Caki2 (cell line): ENCODE results near the gene PEDS1. TPM values are rescaled to one million over a fixed set of nuclear protein-coding genes. Genes with fewer than 3 reads are reported as not detected.
A peak's percentile ranks its signal among the peaks of the same experiment; 100 is the strongest.
"Not testable (repeated sequence)": the region's sequence is repeated elsewhere in the genome, so short reads cannot be mapped to it uniquely, and the experiment has no call there.

Source experiments
- DNase-seq: peaks from one replicate; pipeline ENCODE4 v3.0.0-alpha.2; 2015; ENCODE audit warnings: low read depth
- in situ Hi-C: cut with HindIII; loops from 2 replicates; pipeline ENCODE4 v1.10.0; 2016; ENCODE audit warnings: low sequenced_read_pairs, low pct_unique_long_range_greater_than_20kb, mixed read lengths
- total RNA-seq: library from RNA; depleted of rRNA; stranded (reverse); fragments of >200 nt; shearing (Covaris generic); gene quantifications from 2 replicates; pipeline ENCODE4 v1.2.3, GENCODE V29; 2014; ENCODE audit warnings: low replicate concordance

PEDS1 gene
- total RNA-seq, 1 experiment from 2014 or later = 34.1 TPM

DNA sequence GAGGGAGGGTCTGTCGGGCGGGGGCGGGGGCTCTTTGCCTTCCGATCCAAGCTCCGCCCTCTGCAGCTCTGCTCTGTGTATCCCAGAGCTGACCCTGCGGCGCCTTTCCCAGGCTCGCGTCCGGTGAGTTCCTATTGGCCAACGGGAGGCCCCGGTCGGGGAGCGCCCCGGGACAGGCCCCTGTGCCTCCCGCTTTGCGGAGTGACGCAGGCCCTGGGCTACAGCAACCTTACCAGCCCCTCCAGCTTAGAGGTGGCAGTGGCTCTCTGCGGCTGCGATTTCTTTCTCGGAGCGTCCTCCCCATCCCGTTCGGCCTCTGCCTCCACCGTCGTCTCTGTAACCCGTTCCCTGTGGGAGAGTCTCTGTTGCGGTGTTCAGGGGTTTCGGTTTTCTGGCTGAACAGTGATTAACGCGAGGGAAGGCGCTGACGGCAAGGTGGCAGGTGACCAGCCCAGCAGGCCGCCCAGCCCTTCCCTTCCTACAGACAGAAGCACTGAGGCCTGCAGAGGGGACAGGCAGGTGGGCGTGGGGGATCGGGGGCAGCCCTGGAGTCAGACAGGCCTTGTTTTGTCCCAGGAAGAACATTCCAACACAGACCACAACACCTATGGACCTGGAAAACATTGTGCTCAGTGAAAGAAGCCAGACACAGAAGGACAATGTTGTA is 19.0 kb upstream of the PEDS1 start:
- peak; percentile 91 for DNase-seq
- in situ Hi-C loops = no loop called here

DNA sequence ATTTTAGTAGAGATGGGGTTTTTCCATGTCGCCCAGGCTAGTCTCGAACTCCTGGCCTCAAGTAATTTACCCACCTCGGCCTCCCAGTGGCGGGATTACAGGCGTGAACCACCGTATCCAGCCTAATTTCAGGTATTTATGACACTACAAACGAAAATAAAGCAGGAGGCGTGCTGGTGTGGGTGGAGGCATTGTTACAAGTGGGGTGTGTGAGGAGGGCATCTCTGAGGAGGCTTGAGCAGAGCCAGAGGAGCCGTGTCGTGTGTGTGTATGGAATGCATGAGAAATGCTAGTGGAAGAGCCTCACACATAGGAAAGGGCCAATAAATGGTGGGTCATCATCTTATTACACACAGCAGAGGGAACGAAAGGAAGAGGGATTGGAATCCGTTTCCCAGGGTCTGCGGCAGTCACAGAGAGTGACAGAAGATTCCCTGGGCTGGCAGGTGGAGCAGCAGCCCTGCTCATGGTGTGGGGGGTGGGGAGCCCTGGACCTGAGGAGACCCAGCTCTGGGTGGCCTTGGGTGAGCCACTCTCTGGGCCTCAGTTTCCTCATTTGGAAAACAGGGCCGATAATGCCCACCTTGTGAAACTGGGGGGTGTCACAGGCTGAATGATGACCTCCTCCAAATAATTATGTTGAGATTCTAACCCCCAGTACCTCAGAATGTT is 17.2 kb upstream of the PEDS1 start:
- DNase-seq = no peak
- in situ Hi-C loops = no loop called here

DNA sequence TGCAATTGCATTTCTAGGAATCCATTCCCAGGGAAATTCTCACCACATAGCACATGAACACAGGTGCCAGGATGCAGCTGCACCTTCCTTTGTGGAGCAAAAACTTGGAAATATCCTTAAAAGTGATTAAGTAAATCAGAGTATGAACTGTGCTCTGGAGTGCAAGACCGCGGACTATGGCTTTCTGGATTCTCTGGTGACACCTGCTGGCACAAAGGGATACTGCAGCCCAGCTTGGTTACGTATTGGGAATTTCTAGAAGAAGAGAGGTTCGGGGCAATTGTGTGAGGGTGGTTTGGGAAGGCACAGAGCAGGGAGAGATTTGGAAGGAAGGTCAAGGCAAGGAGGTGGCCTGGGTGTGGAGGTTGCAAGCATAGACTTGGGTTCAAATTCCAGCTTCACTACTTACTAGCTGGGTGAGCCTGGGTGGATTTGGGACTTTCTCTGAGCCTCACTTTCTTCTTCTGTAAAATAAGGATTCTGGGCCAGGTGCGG is 15.9 kb upstream of the PEDS1 start:
- DNase-seq = peak; percentile 78
- in situ Hi-C loops = no loop called here

DNA sequence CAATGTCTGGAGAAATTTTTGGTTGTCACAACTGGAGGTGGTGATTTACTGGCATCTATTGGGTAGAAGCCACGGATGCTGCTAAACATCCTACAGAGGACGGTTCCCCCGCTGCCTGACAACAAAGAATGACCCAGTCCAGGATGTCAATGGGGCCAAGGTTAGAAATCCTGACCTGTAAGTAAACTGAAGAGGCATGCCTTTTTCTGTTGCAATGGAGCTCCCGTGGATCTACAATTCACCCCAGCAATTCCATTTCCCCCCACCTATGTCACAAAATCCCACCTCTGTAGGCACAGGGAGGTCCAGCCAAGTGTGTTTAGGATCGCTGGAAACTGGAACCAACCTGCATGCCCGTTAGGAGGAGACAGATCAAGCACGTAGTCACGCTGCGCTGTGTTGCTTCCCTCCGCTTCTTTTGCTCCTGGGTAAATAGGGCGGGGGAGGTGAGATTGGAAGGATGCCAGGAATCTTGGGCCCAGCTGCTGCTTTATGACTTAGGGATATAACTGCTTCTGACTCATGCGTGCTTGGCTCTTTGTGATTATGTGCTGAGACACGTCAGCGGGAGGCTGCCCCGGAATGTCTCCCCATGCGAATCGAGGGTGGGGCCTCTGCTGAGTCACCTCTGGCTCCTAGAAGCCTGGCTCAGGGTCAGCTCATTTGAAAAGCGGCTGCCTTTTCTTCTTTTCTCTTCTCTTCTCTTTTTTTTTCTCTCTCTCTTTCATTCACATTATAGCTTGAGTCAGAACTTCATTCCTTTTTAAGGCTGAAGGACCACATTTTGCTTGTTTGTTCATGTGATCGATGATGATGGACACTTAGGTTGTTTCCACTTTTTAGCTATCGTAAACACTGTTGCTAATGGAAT is 12.4 kb upstream of the PEDS1 start:
- peak; percentile 100 for DNase-seq
- in situ Hi-C loops = no loop called here

DNA sequence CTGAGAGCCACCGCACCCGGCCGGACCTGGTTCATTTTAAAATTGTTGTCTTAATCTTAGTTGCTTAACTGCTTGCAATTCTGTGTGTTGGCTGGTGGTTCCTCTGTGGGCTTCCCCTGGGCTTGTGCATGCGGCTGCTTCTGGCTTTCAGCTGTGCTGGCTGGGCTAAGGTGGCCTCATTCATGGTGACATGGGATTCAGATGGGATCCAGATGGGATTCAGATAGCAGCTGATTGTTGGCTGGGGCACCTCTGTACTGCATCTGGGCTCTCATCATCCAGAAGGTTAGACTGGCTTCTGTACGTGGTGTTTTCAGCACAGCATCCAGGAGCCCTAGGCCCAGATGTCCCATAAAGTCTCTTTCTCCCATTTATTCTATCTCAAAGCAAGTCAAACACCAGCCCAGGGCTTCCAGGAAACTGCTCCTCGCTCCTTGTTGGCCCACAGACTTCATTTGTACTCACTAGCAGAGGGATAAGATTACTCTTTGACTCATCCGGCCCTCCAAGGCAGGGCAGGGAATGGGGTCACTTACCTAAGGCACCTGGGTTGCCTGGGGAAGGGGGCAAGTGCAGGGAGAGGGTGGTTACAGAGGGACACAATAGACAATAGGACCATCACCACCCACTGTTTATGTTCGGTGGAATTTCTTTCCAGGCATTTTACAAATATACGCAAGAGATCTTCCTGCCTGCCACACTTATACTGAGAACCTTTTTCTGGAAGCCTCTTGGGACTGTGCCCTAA is 10.2 kb upstream of the PEDS1 start:
- DNase-seq = no peak
- in situ Hi-C loops = no loop called here

DNA sequence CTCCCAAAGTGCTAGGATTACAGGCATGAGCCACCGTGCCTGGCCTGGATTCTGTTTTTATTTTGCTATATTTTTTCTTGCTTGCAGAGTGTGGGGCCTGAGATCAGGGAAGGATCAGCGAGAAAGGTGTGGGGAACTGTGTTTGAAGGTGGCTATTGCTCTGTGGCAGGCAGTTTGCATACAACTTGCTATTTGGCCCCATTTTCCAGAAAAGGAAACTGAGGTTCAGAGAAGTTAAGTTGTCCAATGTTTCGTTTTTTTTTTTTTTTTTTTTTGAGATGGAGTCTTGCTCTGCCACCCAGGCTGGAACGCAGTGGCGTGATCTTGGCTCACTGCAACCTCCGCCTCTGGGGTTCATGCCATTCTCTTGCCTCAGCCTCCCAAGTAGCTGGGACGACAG is 8.0 kb upstream of the PEDS1 start:
- in situ Hi-C loops, DNase-seq: not testable (repeated sequence)

DNA sequence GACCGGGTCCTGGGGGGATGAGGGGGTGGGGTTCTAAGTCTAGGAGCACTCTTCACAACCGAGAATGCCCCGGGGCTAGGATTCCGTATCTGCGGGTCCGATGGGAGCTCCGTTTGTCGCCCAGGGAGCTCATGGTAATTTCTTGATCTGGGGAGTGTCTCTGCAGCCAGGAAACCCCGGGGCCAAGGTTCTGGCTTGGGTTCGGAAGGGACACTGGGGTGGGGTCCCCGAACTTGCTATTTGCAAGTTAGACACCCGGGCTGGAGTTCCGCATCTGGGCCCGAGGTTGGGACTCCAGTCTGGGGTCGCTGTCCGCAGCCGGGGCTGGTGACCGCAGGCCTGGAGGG is 397 bp downstream of the PEDS1 start:
- in situ Hi-C loops = no loop called here
- no peak for DNase-seq

DNA sequence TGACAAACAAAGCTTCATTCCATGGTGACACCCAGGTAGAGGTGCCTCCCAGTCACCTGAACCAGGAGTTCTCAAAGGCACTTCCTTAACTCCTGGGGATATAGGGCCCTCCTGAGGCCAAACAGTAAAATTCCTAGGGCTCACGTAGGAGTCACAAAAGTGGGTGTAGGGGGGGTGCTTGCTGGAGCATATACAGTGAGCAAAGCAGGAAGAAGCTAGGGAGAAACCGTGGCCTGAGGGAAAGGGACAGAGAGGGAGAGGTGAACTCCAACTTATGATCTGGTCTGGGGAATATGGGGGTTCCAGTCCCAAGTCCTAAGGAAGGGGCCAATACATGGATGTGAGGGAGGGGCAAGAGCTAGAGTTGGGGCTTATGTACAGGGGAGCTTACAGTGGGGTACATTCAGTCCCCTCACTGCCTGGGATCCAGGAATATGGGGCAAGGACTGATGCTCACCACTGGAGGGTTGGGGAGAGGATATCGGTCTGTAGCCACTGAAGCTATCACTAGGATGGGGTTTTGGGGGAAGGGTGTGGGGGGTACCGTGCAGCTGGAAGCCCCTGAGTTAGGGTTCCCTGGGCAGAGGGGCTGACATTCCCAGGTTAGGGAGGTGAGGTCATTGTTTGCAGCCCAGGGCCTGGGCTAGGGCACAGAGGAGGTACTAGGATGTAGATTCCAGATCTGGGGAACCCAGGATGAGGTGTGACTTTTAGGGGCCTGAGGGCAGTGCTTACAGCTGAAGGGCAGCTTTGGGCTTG is 950 bp downstream of the PEDS1 start:
- in situ Hi-C loops = no loop called here
- DNase-seq = peak; percentile 59

DNA sequence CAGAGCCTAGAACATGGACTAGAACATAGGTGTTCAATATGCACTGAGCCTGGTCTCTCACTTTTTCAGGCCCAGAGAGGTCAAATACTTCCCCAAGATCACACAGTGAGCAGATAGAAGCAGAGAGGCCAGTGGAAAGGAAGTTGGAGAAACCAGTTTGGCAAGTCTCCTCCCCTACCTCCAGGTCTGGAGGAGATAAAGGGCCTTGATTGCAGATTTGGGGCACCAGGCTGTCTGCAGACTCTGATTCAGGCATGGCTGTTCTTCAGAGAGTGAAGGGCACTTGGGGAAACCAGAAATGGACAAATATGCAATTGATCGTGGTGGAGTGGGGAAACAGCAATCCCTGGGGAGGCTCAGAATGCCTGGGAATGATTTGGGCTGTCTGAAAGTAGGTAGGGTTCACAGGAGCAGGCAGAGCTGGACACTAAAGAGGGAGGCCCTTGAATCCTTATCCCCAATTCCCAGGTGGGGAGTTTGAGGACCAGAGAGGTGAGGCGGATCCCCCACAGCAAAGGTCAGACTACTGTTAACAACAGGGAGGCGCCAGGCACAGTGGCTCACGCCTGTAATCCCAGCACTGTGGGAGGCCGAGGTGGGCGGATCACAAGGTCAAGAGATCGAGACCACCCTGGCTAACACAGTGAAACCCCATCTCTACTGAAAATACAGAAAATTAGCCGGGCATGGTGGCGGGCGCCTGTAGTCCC is 2.3 kb downstream of the PEDS1 start:
- in situ Hi-C loops = no loop called here
- no peak for DNase-seq

DNA sequence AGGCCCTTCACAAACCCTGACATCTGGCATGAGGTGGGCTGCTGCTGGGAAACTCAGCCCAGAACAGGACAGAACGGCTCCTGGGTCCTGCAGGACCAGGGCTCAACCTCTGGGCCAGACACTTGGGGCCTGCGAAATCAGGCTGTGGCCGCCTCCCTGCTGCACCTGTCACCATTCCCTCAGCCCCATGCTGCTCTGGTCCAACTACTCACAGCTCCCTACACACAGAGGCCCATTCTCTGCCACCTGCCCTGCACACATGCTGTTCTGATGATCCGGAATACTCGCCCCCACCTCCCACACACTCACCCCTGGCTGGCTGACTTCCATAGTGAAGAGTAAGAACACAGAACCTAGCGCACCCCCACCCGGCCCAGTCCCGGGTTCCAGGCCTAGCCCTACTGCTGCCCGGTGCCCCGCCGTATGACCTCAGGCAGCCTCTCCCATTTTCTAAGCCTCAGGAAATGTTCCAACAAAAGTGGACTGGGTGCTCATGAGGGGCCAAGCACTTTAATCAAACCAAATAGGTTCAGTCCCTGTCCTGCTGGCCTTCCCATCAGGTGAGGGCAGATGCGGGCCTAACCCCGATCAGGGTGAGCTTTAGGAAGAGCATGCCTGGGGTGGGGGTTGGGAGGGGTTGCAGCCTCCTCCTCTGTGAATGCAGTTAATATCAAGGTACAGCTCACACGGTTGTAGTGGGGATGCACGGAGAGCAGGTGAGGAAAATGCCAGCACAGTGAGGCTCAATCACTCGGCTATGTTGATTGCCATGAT is 3.9 kb downstream of the PEDS1 start:
- in situ Hi-C loops = no loop called here
- DNase-seq = no peak

DNA sequence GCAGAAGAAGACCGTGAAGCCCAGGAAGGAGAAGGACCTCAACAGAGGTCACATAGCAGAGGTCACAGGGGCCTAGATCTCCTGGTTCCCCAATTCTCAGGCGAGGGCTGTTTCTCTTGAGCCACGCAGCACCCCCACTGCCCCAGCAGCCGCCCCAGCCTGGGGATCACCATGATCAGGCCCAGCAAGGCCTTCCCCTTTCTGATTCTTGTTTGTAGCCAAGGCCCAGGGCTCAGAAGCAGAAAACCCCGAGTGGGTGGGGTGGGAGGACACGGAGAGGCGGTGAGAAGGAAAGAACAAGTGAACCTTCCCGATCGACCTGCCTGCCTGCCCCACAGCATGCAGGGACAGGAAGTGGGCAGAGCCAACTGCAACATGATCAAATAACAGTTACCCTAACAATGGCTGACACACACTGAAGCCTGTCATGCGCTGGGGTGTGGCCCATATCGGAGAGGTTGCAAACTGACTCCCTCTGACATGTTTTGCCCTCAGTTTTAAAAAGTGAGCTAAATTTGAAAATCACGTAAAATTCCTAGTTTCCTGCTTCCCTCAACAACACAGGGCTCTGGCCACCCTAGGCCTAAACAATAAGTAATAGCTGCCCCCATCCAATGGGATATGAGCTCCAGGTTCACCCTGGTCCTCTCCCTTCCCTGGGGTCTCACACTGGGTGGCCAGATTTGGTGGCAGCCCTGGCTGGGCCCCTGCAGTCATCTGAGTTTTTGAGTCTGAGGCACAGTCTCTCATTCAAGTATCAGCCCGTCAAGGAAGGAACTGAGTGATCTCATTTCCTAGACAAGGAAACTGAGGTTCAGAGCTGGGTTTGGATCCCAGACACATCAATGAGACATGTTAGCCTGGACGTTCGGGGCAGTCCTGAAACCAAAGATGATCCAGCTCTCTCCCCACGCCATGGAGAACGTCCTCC is 6.5 kb downstream of the PEDS1 start:
- peak; percentile 66 for DNase-seq
- in situ Hi-C loops = no loop called here

DNA sequence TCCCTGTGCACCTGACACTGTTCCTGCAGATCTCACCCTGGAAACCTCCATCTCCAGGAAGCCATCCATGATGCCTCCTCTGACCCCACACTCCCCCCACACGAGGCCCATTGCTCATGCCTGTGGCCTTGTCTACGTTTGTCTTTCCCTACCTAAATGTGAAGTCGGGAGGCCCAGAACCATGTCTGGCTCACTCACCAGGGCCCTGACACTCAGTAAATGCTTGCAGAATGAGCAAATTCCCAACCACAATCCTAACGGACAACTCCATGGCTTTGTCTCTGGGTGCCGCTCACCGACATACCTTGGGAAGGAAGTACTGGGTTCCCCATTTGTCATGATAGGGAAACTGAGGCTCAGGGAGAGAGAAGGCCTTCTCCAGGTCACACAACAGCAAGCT is 7.3 kb downstream of the PEDS1 start:
- no peak for DNase-seq
- in situ Hi-C loops = no loop called here

DNA sequence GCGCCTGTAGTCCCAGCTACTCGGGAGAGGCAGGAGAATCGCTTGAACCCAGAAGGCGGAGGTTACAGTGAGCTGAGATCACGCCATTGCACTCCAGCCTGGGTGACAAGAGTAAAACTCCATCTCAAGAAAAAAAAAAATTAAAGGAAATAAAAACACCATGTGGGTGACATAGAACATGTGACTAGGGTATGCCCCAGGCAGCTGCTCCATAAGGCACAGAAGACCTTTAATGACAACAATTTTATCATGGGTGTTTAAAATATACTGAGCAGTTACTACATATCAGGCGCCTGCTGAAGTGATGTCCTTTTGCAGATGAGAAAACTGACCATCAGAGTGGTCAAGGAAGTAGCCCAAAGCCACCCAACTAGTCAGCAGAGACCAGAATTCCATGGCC is 8.0 kb downstream of the PEDS1 start:
- in situ Hi-C loops = no loop called here
- DNase-seq = no peak

DNA sequence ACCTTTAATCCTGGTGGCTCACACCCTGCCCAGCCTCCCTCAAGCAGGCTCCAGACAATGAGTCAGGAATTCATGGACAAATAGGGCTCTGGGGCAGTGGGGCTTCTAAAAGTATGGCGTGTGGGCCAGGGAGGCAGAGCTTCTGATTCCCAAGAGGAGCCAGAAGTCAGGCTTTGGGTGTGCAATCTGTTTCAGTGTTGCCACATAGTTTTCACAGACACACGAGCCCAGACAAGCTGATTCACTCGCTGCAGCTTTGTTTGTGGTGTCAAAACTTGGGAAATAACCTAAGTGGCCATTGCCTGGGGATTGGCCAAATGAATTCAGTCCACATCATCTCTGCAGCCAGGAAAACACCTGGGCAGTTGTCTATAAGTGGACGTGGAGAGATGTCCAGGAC is 9.2 kb downstream of the PEDS1 start:
- DNase-seq = peak; percentile 83
- in situ Hi-C loops = no loop called here

DNA sequence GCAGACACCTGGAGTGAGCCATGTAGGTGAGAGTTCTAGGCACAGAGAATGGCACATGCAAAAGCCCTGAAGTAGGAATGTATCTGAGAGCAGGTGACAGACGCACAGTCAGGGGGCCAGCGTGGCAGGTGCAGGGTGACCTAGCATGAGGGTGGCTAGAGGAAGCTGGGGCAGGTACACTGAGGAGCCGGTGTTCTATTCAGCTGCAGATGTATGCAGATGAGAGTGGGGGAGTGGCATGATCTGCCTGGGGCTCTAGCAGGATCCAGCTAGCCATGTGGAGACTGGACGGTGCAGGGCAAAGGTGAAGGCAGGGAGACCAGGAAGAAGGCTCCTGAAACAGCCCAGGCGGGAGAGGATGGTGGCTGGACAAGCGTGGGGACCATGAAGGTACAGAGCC is 10.7 kb downstream of the PEDS1 start:
- in situ Hi-C loops = no loop called here
- no peak for DNase-seq
